RPMI8226 (cell line): ENCODE results near the gene FAM20C.

ENCODE experiments used
- DNase-seq: peaks from one replicate; pipeline ENCODE4 v3.0.0-alpha.2; 2015

Gene FAM20C

DNA sequence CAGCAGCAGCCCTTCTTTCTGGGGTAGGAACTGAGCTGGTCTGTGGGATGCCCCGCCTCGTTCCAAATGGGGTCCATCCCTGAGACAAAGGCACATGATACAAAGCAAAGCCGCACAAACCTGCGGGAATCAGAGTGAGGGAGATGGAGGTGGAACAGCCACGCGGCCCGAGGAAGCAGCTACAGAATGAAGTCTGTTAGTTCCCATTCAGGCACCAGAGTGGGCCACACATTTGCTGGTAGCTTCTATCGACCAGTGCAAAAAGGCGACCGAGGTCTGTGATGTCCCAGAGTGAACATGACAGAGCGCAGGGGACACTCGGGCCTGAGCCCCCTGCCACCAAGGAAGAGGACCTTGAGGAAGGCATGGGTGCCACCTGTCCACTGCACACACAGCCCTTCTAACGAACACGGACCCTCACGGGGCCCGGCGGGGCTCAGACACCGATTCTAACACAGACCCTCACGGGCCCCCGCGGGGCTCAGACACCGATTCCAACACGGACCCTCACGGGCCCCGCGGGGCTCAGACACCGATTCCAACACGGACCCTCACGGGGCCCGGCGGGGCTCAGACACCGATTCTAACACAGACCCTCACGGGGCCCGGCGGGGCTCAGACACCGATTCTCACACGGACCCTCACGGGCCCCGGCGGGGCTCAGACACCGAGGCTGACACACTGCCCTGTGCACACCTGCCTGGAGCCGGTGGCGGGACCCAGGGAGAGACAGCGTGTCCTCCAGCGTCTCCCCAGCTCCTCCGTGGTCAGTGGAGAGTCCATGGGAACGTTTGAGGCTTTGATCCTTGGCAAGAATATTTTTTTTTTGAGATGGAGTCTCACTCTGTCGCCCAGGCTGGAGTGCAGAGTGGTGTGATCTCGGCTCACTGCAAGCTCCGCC, 32.8 kb upstream of the FAM20C start:
- DNase-seq, result no peak

GRCh38 chr7:160958-161725, 31.2 kb upstream of the FAM20C start:
- DNase-seq, result no peak

DNA sequence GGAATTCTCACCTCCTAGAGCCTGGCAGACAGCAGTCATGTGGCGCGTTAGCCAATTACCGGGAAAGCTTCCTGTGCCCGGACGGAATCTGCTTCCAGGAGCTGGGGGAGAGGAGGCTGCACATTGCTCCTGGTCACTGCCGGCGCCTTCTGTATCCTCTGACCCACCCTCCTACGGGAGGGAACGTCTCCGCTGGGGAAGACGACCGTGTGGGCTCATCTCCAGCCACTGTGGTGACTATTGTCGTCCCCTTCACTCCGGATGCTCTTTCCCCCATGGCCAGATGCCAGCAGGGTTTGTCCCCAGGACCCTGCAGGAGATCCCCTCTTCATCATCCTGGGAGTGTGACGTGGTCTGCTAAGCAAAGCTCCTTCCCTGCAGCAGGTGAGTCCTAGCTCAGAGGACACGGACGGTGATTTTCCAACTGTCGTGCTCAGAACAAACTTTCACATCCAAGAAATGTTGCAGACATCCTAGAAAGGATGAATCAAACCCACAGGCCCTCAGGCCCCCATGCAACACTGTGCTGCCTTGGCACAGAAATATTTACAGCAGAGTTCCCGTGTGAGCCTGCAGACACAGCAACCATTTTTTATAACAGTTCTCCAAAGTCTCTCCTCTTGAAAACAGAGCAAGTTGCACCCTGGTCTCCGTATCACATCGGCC, 29.6 kb upstream of the FAM20C start:
- no peak for DNase-seq

GRCh38 chr7:163298-163695, 29.1 kb upstream of the FAM20C start:
- DNase-seq, result no peak

DNA sequence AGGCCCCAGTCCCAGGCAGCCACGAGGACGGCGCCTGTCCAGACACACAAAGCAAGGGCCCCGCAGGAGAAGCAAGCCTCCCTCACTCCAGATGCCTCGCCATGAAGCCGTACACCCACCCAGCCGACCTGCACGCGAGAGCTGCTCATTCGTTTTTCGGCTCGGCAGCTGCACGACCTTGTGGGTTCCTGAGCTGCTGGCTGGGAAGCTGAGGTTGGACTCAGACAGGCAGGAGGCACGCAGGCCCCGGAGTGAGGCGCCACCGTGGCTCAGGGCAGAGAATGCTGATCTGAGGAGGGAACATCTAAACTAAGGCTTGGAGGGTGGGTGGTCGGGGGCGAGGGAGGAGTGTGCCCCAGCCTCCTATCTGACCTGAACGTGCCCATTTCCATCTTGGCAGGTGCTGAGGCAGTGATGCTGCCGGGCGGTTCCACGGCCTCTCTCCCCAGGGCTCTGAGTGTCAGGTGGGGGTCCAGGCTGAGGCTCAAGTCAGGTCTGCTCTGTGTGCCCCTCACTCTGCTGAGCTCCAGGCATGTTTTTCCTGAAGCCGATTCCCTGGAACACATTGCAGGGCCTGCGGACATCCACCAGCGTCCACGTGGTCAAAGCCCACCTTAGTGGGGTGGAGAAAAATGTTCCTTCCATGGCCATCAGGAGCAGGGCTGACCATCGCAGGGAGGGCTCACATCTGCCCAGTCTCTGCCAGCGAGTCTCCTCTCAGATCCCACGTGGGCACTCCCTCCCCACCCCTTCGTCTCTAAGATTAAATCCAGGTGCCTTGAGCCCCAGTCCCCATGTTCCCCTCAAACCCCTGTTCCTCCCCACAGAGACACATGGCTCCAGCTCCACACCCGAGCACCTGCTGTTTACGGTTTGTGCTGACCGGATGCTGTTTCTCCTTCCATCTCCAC, 28.1 kb upstream of the FAM20C start:
- DNase-seq, result no peak

DNA sequence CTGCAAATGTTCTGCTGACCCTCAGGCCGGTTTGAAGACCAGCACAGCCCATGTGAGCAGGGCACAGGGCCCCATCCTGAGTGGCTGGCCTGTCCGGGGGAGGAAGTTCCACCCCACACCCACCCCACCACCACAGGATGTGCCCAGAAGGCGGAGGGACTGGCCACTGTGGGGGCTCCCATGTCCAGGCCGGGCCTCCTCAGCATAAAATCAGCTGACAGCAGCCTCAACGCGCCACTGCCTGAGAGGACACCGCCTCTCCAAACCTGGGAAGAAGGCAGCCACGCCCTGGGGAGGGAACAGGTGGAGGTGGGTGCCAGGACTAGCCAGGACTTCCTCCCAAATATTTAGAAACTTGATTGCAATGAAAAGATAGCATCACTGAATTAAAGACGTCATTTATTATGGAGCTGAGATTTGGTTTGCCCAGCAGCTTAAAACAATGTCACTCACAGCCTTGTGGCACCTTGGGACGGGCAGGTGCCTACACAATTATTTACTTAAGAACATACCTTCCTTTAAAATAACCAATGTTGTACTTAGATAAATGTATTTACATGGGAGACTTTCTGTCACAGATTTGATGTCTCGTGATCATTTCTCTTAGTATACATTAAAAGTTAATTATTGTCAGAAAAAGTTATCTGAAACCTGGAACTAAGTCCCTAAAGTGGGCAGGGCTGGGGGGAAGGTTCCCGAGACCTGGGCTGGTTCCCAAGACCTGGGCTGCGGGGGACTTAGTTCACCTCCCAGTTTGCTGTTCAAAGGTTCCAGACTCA, 27.3 kb upstream of the FAM20C start:
- no peak for DNase-seq

DNA sequence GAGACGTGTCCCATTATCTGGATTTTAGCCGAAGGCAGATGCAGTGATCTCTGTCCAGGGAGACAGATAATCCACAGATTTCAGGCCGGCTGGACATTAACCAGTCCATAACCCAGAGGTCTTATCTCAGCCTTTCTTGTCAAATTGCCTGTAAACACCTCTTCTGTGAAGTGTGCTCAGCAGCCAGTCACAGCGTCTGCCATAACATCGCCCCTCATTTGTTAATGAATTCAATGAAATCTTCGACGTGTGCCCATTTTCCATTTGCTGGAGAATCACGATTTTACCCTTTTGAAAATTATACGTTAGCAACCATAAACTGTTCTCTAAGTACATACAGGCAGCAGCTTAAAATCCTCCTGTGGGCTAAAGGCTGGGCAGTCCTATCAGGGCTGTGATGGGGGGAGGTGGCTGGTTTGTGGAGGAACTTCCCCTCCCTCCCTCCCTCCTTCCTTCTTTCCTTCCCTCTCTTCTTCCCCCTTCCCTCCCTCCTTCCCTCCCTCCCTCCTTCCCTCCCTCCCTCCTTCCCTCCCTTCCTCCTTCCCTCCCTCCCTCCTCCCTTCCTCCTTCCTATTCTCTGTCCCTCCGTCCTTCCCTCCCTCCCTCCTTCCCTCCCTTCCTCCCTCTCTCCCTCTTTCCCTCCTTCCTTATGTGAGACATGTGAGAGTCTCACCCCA, 26.6 kb upstream of the FAM20C start:
- DNase-seq, result no peak

DNA sequence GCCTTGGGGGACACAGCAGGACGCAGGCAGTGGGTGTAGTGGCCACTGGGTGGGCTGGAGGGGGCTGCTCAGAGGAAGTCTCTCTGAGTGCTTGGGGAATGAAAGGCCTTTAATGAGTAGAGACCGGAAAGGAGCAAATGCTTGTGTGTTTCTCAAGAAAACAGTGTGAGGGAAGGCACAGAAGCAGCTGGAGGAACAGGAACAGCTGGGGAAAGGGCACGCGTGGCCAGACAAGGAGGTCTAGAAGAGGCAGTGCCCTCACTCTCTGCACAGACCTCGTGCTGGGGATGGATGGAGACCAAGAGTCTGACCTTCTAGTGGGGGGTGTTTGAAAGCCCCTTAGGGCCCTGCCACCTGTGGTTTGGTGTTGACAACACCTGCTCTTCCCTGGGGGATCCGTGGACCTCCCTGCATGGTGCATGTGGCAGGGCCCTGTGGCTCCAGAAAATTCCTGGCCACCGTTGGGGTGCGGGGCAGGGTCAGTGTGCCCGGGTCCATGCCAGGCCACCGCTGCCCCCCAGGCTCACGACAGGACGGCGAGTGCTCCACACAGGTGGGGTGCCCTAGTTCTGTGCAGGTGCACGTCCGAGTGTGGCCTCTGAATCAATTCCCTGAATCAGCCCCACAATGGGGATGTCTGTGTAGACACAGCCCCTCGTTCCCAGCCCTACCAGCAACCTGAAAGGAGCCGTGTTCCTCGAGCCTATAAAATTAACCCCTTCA, 25.9 kb upstream of the FAM20C start:
- DNase-seq, result no peak

GRCh38 chr7:167090-167855, 25.1 kb upstream of the FAM20C start:
- no peak for DNase-seq

GRCh38 chr7:167976-168791, 24.2 kb upstream of the FAM20C start:
- no peak for DNase-seq

- no peak for DNase-seq
Measured at GRCh38 chr7:169276-170172, 22.8 kb upstream of the FAM20C start.

DNA sequence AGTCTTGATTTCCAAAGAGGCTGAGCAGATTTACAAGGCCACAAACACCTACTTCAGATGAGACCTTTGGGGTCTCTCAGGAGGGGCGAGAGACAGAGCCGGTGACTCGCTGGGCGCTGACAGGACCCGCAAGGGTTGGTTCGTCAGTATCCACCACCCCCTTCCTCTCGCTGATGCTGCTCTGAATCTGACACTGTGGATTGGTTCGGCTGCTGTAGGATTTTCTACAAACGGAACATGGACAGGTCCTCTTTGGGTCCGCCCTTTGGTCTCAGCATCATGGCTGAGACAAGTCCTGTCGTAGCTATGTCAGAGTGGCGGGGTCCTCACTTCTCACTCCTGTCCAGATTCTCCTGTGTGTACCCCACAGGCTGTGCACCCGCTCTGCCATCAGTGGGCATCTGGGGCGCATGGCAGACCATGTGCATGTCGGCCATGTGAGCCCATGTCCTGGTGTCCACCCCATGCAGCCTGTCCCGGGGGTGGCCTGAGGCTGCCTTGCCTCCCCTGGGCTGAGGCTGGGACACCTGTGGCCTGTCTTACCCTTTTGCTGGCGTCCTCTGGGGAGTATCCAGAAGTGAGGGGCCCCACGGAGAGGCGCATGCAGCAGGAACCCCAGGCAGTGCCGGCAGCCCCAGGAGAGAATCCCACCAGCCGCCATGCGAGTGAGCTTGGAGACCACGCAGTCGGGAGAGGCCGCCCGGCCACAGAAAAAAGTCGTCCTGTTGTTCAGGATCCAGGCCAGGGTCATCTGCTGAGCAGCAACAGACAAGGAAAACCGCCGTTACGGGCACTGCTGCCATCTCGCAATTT, 21.6 kb upstream of the FAM20C start:
- no peak for DNase-seq

DNA sequence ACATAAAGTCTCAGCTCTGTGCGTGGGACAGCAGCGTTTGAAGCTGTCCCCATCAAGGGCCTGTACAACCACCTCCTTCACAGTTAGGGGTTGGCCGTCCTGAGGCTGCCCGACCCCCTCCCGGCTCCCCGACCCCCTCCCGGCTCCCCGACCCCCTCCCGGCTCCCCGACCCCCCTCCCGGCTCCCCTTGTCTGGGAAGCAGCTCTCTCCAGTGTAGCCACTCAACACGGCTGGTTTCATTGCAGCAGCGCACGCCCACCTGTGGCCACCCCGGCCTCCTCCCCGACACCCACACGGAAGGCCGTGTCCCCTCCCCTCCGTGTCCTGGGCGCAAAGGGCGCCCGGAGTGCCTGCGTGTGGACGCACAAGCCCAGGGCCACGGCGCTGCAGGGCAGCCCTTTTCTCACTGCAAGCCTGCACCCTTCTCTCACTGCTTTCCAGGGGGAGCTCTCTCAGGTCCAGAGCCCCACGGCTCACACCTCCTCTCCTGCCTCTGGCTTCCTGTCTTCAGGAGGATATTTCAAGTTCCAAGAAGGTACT, 20.9 kb upstream of the FAM20C start:
- no peak for DNase-seq

GRCh38 chr7:171912-172515, 20.4 kb upstream of the FAM20C start:
- DNase-seq, result no peak

GRCh38 chr7:173209-173918, 19.0 kb upstream of the FAM20C start:
- no peak for DNase-seq
